Rectal smooth muscle tissue (tissue), 1 donor: ENCODE measurements around the gene JUNB.

Experiments
- H3K27ac ChIP-seq: one replicate; pipeline ENCODE4 v1.7.0; 2013; ENCODE audit warnings: low read depth, low read length, inconsistent platforms
- H3K27me3 ChIP-seq: one replicate; pipeline ENCODE4 v1.7.0; 2013; ENCODE audit warnings: low read length; ENCODE audit not compliant: control insufficient read depth, insufficient read depth
- H3K36me3 ChIP-seq: one replicate; pipeline ENCODE4 v1.7.0; 2013; ENCODE audit warnings: low read length; ENCODE audit not compliant: control insufficient read depth, insufficient read depth
- H3K4me1 ChIP-seq: one replicate; pipeline ENCODE4 v1.7.0; 2013; ENCODE audit warnings: low read length; ENCODE audit not compliant: control insufficient read depth, insufficient read depth
- H3K4me3 ChIP-seq: one replicate; pipeline ENCODE4 v1.7.0; 2013; ENCODE audit warnings: low read length
- H3K9ac ChIP-seq: one replicate; pipeline ENCODE4 v1.7.0; 2013; ENCODE audit warnings: low read length

JUNB gene

DNA sequence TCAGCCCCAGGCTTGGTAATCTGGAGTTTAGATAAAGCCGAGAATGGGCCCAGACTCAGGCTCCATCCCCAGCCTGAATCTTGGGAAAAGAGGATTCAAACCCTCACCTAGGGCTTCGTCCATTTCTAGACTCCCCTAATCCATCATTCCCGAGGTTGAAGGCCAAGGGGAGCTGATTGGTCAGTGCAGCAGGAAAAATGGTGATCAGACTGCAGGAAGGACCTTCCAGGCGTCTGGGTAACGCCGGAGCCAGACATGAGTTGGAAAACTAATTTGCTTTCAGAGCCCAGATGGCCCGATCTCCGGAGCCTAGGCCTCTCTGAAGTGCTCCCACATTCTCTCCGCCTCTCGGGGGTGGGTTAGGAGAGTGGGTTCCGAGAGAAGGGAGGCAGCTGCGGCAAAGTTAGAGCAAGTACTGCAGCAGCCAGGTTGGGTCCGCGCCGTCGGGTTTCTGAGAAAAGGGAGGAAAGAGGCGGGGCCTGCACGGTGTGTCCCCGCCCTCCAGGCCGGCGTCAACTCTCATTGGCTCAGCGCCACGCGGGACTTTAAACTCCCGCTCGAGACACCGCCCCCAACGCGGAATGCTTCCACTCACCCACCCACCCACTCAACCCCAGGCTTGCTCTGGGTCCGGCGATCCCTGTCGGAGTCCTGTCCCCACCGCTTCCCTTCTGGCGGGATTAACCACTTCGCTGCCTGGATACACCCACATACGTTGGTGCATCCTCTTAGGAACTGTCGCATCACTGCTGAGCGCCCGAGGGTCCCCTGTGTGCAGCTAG is 43.9 kb downstream of the JUNB start:
- H3K4me3 ChIP-seq: no peak overlapping the region
- peaks cover 37% of the 10 kb centered on the region for H3K27me3 ChIP-seq

GRCh38 chr19:12836529-12836863 is 45.2 kb downstream of the JUNB start:
- Histone ChIP-seq H3K27me3 (peaks cover 42% of the 10 kb centered on the region), H3K27ac (no peak overlapping the region), H3K9ac (no peak overlapping the region), H3K4me1 (no peaks in the 10 kb centered on the region), H3K4me3 (no peak overlapping the region), H3K36me3 (no peaks in the 10 kb centered on the region)

More for the DNA sequence above, 43.9 kb downstream of the JUNB start:
- H3K27ac ChIP-seq: no peak overlapping the region
- H3K36me3 ChIP-seq: no peaks in the 10 kb centered on the region
- H3K4me1 ChIP-seq: no peaks in the 10 kb centered on the region
- H3K9ac ChIP-seq: no peak overlapping the region

DNA sequence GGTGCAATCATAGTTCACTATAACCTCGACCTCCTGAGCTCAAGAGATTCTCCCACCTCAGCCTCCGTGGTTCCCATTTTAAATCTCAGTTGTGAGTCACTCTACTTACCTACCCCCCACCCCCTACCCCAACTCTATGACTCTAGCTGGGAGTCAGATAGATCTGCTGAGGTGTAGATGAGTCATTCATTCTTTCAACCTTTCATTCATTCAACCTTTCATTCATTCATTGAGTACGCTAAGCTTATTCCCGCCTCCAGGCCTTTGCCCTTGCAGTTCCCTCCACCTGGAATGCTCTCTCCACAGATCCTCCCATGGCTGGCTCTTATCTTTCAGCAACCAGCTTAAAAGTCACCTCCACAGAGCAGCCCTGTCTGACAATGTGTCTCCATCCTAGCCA is 45.9 kb downstream of the JUNB start:
- peaks cover 43% of the 10 kb centered on the region for H3K27me3 ChIP-seq
- H3K4me3 ChIP-seq: no peak overlapping the region
- H3K4me1 ChIP-seq: no peaks in the 10 kb centered on the region
- no peaks in the 10 kb centered on the region for H3K36me3 ChIP-seq
- H3K9ac ChIP-seq: no peak overlapping the region
- no peak overlapping the region for H3K27ac ChIP-seq

DNA sequence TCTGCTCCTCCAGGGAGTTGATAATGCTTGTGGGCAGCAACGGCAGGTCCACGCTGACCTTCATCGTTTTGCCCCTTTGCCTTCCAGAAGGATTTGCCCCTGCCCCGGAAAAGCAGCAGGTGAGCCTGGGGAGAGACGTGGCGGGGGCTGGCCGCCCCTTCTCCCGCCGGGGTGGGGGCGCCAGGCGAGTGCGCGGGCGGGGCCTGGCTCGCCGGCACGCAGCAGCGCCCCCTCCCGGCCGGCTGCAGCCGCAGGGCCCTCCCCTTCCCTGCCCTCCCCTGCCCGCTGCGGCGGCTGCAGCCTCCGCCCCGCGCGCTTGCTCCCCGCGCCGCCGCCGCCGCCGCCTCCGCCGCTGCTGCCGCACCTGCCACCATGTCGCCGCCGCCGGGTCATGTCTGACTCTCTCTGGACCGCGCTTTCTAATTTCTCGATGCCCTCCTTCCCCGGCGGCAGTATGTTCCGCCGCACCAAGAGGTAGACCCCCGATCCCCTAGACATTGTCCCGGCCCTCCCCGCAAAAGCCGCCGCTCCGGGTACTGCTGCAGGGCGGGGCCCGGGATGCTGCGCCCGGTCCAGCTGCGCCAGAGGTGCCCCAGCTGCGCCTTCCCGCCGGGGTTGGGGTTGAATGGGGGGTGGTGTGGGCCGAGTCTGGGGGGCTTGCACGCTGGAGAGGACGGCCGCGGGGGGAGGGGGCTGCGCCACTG is 47.0 kb downstream of the JUNB start, which contains the start of gene MAST1:
TSS of gene MAST1 (plus strand) at position 334 of the 704 bp plus-strand sequence. CDS start at position 392, 58 bp downstream.
- Histone ChIP-seq H3K9ac (no peak within 1 kb of the TSS), H3K4me1 (no peaks in the 10 kb centered on the region), H3K36me3 (no peaks in the 10 kb centered on the region), H3K27me3 (peaks cover 36% of the 10 kb centered on the region), H3K27ac (no peak within 1 kb of the TSS), H3K4me3 (no peak within 1 kb of the TSS)

GRCh38 chr19:12838886-12839756 is 47.8 kb downstream of the JUNB start:
- H3K4me3 ChIP-seq: no peak overlapping the region

GRCh38 chr19:12840091-12841079 is 49.1 kb downstream of the JUNB start:
- Histone ChIP-seq H3K4me1 (no peaks in the 10 kb centered on the region), H3K9ac (no peak overlapping the region), H3K36me3 (no peaks in the 10 kb centered on the region), H3K4me3 (no peak overlapping the region), H3K27me3 (peaks cover 22% of the 10 kb centered on the region), H3K27ac (no peak overlapping the region)

More at GRCh38 chr19:12838886-12839756, 47.8 kb downstream of the JUNB start:
- H3K27ac ChIP-seq: no peak overlapping the region
- H3K36me3 ChIP-seq: no peaks in the 10 kb centered on the region
- peaks cover 35% of the 10 kb centered on the region for H3K27me3 ChIP-seq
- H3K9ac ChIP-seq: no peak overlapping the region
- H3K4me1 ChIP-seq: no peaks in the 10 kb centered on the region

DNA sequence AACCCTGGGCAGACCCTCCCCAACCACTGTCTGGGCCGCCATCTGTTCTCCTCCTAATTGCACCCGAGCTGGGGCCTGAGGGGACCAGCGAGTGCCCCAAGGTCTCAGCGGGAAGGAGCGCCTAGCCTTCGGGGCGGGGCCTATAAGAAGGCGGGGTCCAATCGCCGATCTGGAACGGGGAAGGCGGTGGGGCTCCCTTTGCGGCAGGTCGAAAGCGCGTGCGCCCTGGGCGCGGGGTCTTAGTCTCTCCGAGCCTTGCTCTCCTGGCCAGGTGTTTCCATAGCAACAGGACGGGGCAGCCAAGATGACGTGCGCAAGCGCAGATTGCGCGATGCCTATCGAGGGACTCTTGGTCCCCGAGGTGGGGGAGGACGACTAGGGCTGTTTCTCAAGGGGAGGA is 49.8 kb downstream of the JUNB start:
- H3K4me3 ChIP-seq: no peak overlapping the region
- no peak overlapping the region for H3K27ac ChIP-seq
- peaks cover 20% of the 10 kb centered on the region for H3K27me3 ChIP-seq
- H3K9ac ChIP-seq: no peak overlapping the region
- no peaks in the 10 kb centered on the region for H3K4me1 ChIP-seq
- H3K36me3 ChIP-seq: no peaks in the 10 kb centered on the region

- H3K4me3 ChIP-seq: no peak overlapping the region
- H3K4me1 ChIP-seq: no peaks in the 10 kb centered on the region
- H3K27ac ChIP-seq: no peak overlapping the region
- H3K27me3 ChIP-seq: peaks cover 20% of the 10 kb centered on the region
- H3K36me3 ChIP-seq: no peaks in the 10 kb centered on the region
- H3K9ac ChIP-seq: no peak overlapping the region
Observed at GRCh38 chr19:12842511-12842910, 51.2 kb downstream of the JUNB start.
